Hepatocyte (in vitro differentiated cells): ENCODE data around the gene SORCS2. TPM values are rescaled to one million over a fixed set of nuclear protein-coding genes. Genes with fewer than 3 reads are reported as not detected.

Source experiments
- DNase-seq: peaks from one replicate; pipeline ENCODE4 v3.0.0-alpha.2; 2016; ENCODE audit warnings: low spot score
- H2AFZ ChIP-seq: fragments of 200-600 bp; sonication (generic); 2 replicates; pipeline ENCODE4 v1.6.0; 2016; ENCODE audit warnings: antibody characterized with exemption, mild to moderate bottlenecking
- H3K27ac ChIP-seq: fragments of 200-600 bp; sonication (generic); 2 replicates; pipeline ENCODE4 v1.5.1; 2016; ENCODE audit warnings: mild to moderate bottlenecking
- H3K27me3 ChIP-seq: fragments of 200-600 bp; sonication (generic); 2 replicates; pipeline ENCODE4 v1.6.1; 2016
- H3K36me3 ChIP-seq: fragments of 200-600 bp; sonication (generic); replicated peaks from 2 replicates; pipeline ENCODE4 v1.5.1; 2016; ENCODE audit warnings: low read depth; ENCODE audit not compliant: insufficient read depth
- H3K4me1 ChIP-seq: fragments of 200-600 bp; sonication (generic); 2 replicates; pipeline ENCODE4 v1.5.1; 2016; ENCODE audit warnings: mild to moderate bottlenecking, moderate library complexity; ENCODE audit not compliant: insufficient read depth
- H3K4me2 ChIP-seq: fragments of 200-600 bp; sonication (generic); 2 replicates; pipeline ENCODE4 v1.6.0; 2016
- H3K4me3 ChIP-seq: fragments of 200-600 bp; sonication (generic); 2 replicates; pipeline ENCODE4 v1.5.1; 2016; ENCODE audit warnings: mild to moderate bottlenecking
- H3K79me2 ChIP-seq: fragments of 200-600 bp; sonication (generic); 2 replicates; pipeline ENCODE4 v1.6.0; 2017; ENCODE audit warnings: mild to moderate bottlenecking
- H3K9me2 ChIP-seq: fragments of 200-600 bp; sonication (generic); replicated peaks from 2 replicates; pipeline ENCODE4 v1.6.0; 2017; ENCODE audit warnings: mild to moderate bottlenecking; ENCODE audit not compliant: insufficient read depth
- H3K9me3 ChIP-seq: fragments of 200-600 bp; sonication (generic); 2 replicates; pipeline ENCODE4 v1.5.1; 2016; ENCODE audit warnings: low read depth, mild to moderate bottlenecking
- H4K20me1 ChIP-seq: fragments of 200-600 bp; sonication (generic); 2 replicates; pipeline ENCODE4 v1.6.0; 2016; ENCODE audit warnings: mild to moderate bottlenecking; ENCODE audit not compliant: insufficient read depth, poor library complexity, severe bottlenecking
- CTCF ChIP-seq: fragments of 200-600 bp; sonication (generic); IDR thresholded peaks from 2 replicates; pipeline ENCODE4 v1.5.1; 2016; ENCODE audit warnings: antibody characterized with exemption, mild to moderate bottlenecking; ENCODE audit not compliant: poor library complexity
- EZH2 ChIP-seq: fragments of 200-600 bp; sonication (generic); IDR thresholded peaks from 2 replicates; pipeline ENCODE4 v1.6.1; 2016; ENCODE audit warnings: antibody characterized with exemption, mild to moderate bottlenecking, borderline replicate concordance
- EZH2phosphoT487 ChIP-seq: fragments of 200-600 bp; sonication (generic); IDR thresholded peaks from one replicate; pipeline ENCODE4 v1.6.1; 2018; ENCODE audit warnings: antibody characterized with exemption, mild to moderate bottlenecking, low read depth, moderate library complexity; ENCODE audit not compliant: unreplicated experiment, severe bottlenecking
- WGBS: methylation state at CpG from one replicate; pipeline ENCODE4 v1.1.6; 2016; ENCODE audit warnings: low lambda C conversion rate; ENCODE audit errors: missing lambda C conversion rate; 5-methylcytosine and 5-hydroxymethylcytosine counted together
- polyA plus RNA-seq: library from polyadenylated mRNA; unstranded; fragments of >200 nt; fragmentation: Nextera tagmentation; extraction: Ambion mirVana; gene quantifications from 2 replicates; pipeline ENCODE4 v1.2.1, GENCODE V29; 2016
- total RNA-seq: library from RNA; depleted of rRNA; stranded (reverse); fragments of >200 nt; gene quantifications from 2 replicates; pipeline ENCODE4 v1.2.3, GENCODE V29; 2014

The SORCS2 gene
- total and polyA plus RNA-seq, 2 experiments from 2014 or later: 1.6 to 4.8 TPM

- H3K79me2 ChIP-seq: no peaks in the 10 kb centered on the region
- no peaks in the 10 kb centered on the region for H3K4me1 ChIP-seq
- no peak for DNase-seq
- no peaks in the 10 kb centered on the region for H3K9me2 ChIP-seq
- no peaks in the 10 kb centered on the region for H4K20me1 ChIP-seq
- no peak overlapping the region for H3K27ac ChIP-seq
- 73% methylated on average over 15 of the region's 15 CpGs for WGBS
- H3K4me3 ChIP-seq: no peak overlapping the region
- no peak overlapping the region for H2AFZ ChIP-seq
- no peaks in the 10 kb centered on the region for H3K27me3 ChIP-seq
- TF ChIP-seq EZH2phosphoT487 (no peak), EZH2 (no peak), CTCF (no peak)
- no peak overlapping the region for H3K4me2 ChIP-seq
- no peaks in the 10 kb centered on the region for H3K9me3 ChIP-seq
- H3K36me3 ChIP-seq: no peaks in the 10 kb centered on the region
Measured at GRCh38 chr4:7377223-7377865, 185.0 kb downstream of the SORCS2 start.

- no peaks in the 10 kb centered on the region for H3K36me3 ChIP-seq
- H3K79me2 ChIP-seq: no peaks in the 10 kb centered on the region
- H3K4me1 ChIP-seq: peaks cover 4% of the 10 kb centered on the region
- no peak for TF ChIP-seq EZH2
- no peak for TF ChIP-seq EZH2phosphoT487
- TF ChIP-seq CTCF: no peak
- H4K20me1 ChIP-seq: no peaks in the 10 kb centered on the region
- no peak overlapping the region for H3K27ac ChIP-seq
- H3K9me2 ChIP-seq: no peaks in the 10 kb centered on the region
- H2AFZ ChIP-seq: no peak overlapping the region
- no peaks in the 10 kb centered on the region for H3K27me3 ChIP-seq
- no peak overlapping the region for H3K4me2 ChIP-seq
- no peaks in the 10 kb centered on the region for H3K9me3 ChIP-seq
- DNase-seq: no peak
- no peak overlapping the region for H3K4me3 ChIP-seq
- WGBS: 95% methylated on average over 9 of the region's 9 CpGs
Measured at GRCh38 chr4:7379186-7379585, 186.8 kb downstream of the SORCS2 start.

- no peaks in the 10 kb centered on the region for H3K9me3 ChIP-seq
- H3K9me2 ChIP-seq: no peaks in the 10 kb centered on the region
- H3K36me3 ChIP-seq: no peaks in the 10 kb centered on the region
- TF ChIP-seq EZH2 (no peak), EZH2phosphoT487 (no peak), CTCF (no peak)
- no peaks in the 10 kb centered on the region for H4K20me1 ChIP-seq
- DNase-seq: no peak
- H3K27me3 ChIP-seq: no peaks in the 10 kb centered on the region
- H3K27ac ChIP-seq: no peak overlapping the region
- H2AFZ ChIP-seq: no peak overlapping the region
- peaks cover 4% of the 10 kb centered on the region for H3K4me1 ChIP-seq
- H3K4me2 ChIP-seq: no peak overlapping the region
- H3K79me2 ChIP-seq: no peaks in the 10 kb centered on the region
- no peak overlapping the region for H3K4me3 ChIP-seq
- WGBS: 80% methylated on average over 6 of the region's 6 CpGs
Measured at GRCh38 chr4:7379719-7380118, 187.4 kb downstream of the SORCS2 start.
